GM10266 (cell line): ENCODE results near the gene CEP85L.

Source experiments
- DNase-seq: peaks from one replicate; pipeline ENCODE4 v3.0.0; 2012; ENCODE audit errors: extremely low spot score
- TF ChIP-seq, protein P1 (sequence below): IDR thresholded peaks from 2 replicates; pipeline ENCODE4 v1.5.1; 2012; ENCODE audit warnings: mild to moderate bottlenecking, low read depth; ENCODE audit not compliant: control insufficient read depth, insufficient read depth; ENCODE audit errors: missing control alignments

Gene CEP85L

DNA sequence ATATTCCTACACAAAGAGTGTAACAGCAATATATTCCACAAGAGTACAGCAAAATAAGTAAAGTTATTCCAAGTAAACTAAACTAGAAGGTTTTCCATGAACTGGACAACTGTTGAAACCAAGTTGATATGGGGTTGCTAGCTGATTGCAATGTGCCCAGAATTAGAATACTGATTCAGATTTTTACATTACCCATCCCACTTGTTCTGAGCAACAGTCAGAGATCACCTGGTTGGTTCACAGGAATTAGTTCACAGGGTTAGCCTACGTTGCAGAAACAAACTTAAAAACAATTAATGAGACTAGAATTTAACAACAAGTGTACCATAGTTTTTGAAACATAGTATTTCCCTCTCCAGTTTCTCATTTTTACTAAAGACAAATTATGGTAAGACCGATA is 49.1 kb downstream of the CEP85L start:
- DNase-seq, result no peak
- TF ChIP-seq, protein P1, sequence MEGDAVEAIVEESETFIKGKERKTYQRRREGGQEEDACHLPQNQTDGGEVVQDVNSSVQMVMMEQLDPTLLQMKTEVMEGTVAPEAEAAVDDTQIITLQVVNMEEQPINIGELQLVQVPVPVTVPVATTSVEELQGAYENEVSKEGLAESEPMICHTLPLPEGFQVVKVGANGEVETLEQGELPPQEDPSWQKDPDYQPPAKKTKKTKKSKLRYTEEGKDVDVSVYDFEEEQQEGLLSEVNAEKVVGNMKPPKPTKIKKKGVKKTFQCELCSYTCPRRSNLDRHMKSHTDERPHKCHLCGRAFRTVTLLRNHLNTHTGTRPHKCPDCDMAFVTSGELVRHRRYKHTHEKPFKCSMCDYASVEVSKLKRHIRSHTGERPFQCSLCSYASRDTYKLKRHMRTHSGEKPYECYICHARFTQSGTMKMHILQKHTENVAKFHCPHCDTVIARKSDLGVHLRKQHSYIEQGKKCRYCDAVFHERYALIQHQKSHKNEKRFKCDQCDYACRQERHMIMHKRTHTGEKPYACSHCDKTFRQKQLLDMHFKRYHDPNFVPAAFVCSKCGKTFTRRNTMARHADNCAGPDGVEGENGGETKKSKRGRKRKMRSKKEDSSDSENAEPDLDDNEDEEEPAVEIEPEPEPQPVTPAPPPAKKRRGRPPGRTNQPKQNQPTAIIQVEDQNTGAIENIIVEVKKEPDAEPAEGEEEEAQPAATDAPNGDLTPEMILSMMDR, result no peak

DNA sequence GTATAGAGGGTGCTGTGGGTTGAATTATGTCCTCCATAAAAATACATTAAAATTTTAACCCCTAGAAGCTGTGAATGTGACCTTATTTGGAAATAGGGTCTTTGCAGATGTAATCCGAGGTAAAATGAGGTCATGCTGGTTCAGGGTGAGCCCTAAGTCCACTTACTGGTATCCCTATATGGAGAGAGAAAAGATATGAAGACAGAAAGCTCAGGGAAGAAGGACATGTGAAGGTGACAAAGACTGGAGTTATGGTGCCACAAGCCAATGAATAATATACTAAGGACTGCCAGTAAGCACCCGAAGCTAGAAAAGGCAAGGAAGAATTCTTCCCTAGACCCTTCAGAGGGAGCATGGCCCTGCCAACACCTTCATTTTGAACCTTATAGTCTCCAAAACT is 53.1 kb downstream of the CEP85L start:
- DNase-seq, result no peak
- TF ChIP-seq, protein P1, result no peak

GRCh38 chr6:118597636-118598035 is 53.8 kb downstream of the CEP85L start:
- no peak for DNase-seq
- TF ChIP-seq, protein P1, result no peak

GRCh38 chr6:118596774-118597320 is 54.5 kb downstream of the CEP85L start:
- TF ChIP-seq, protein P1, result no peak
- no peak for DNase-seq

DNA sequence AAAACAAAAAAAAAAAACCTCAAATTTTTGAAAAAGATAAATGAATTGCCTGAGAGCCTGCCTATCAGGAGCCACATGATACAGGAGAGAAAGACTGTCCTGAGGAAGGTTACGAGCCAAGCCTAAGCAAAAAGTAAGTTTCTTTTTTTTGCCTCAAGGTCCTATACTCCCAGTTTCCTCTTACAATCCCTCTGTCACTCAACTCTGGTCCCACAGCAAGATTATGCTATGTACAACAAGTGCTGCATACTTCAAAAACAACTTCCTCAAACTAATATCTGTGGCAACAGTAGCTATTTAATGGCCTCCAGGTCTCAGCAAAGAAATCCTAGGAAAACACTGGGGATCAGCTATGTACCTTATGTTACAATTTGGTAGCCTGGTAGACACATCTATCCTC is 56.5 kb downstream of the CEP85L start:
- TF ChIP-seq, protein P1, result no peak
- no peak for DNase-seq

DNA sequence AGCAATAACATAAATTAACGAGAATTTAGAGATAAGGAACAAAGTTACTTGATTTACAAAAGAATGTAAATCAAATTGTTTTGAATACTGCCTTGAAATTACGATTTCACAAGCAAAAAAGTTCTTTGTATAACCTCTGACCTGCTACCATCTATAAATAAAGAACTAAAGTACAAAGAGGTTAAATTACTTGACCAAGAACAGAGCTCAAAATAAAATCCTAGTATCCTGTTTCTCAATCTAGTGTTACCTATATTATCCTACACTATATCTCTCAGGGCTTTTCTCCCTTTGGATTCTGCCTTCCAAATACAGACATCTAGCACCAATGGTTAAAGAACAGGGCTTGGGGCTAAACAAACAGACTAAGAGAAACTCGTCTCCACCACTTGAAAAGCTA is 59.5 kb downstream of the CEP85L start:
- no peak for DNase-seq
- TF ChIP-seq, protein P1, result no peak

- DNase-seq, result no peak
- TF ChIP-seq, protein P1, result no peak
These were observed 61.6 kb downstream of the CEP85L start for GRCh38 chr6:118589649-118590365.
